Peyer's patch (tissue), 4 donors: ENCODE data around the gene SOBP. TPM values are rescaled to one million over a fixed set of nuclear protein-coding genes. Genes with fewer than 3 reads are reported as not detected.

Source experiments
- DNase-seq, 3 donors: peaks; one replicate each; pipeline ENCODE4 v3.0.0-alpha.2; 2017 to 2019
- H3K27ac ChIP-seq, 4 donors: fragments of 200-600 bp; sonication (generic); one replicate each; pipeline ENCODE4 v1.5.1; 2016 to 2019
- H3K27me3 ChIP-seq, 2 donors: fragments of 200-600 bp; sonication (generic); one replicate each; pipeline ENCODE4 v1.5.1; 2019
- H3K36me3 ChIP-seq, 3 donors: fragments of 200-600 bp; sonication (generic); one replicate each; pipeline ENCODE4 v1.5.1; 2016 to 2019
- H3K4me1 ChIP-seq, 4 donors: fragments of 200-600 bp; sonication (generic); one replicate each; pipeline ENCODE4 v1.5.1; 2016 to 2019
- H3K4me3 ChIP-seq, 4 donors: fragments of 200-600 bp; sonication (generic); 1 replicate in 3 of 4; 2 replicates in 1 of 4; pipeline ENCODE4 v1.5.1; 2016 to 2019; ENCODE audit warnings: mild to moderate bottlenecking in 1 of 4
- H3K9me3 ChIP-seq, 4 donors: fragments of 200-600 bp; sonication (generic); one replicate each; pipeline ENCODE4 v1.5.1; 2016 to 2019; ENCODE audit warnings: mild to moderate bottlenecking in 1 of 4
- POLR2A ChIP-seq, 2 donors: fragments of 450-650 bp; IDR thresholded peaks; one replicate each; pipeline ENCODE4 v1.5.1; 2017; ENCODE audit warnings: antibody characterized with exemption in 2 of 2, mild to moderate bottlenecking in 2 of 2, moderate library complexity in 2 of 2
- total RNA-seq, 4 donors: library from RNA; depleted of rRNA; stranded (reverse); fragments of >200 nt; gene quantifications; one replicate each; pipeline ENCODE4 v1.1.0, GENCODE V29; 2016
- TF ChIP-seq, protein P1 (sequence below), 6 experiments: fragments of 450-650 bp in 4 of 6; fragments of 200-600 bp in 2 of 6; sonication (generic) in 1 of 6; IDR thresholded peaks; one replicate each; pipeline ENCODE4 v1.5.1; 2017 to 2019; ENCODE audit warnings: antibody characterized with exemption in 6 of 6, mild to moderate bottlenecking in 3 of 6, moderate library complexity in 1 of 6

The SOBP gene
- total RNA-seq, 4 donors from 2014 or later, result 0.35 to 13.2 (median 1.8) TPM

DNA sequence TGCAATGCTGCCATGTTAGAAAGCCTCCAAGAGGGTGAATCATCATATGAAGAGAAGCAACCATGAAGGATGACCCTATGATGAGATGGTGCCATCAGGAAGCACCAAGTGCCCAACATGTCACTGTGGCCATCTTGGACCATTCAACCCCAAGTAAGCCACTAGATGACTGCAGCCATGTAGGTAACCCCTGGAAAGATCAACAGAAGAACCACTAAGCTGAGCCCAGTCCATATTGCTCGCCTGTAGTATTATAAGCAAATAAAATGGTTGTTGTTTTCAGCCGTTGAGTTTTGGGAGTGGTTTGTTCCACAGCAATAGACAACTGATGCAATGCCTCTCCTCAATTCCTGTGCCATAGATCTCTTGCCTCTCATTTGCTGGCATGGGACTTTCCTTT lies 193.3 kb downstream of the SOBP start:
- TF ChIP-seq POLR2A (IDR thresholded peaks at IDR 0.05), result no peak
- TF ChIP-seq, protein P1, sequence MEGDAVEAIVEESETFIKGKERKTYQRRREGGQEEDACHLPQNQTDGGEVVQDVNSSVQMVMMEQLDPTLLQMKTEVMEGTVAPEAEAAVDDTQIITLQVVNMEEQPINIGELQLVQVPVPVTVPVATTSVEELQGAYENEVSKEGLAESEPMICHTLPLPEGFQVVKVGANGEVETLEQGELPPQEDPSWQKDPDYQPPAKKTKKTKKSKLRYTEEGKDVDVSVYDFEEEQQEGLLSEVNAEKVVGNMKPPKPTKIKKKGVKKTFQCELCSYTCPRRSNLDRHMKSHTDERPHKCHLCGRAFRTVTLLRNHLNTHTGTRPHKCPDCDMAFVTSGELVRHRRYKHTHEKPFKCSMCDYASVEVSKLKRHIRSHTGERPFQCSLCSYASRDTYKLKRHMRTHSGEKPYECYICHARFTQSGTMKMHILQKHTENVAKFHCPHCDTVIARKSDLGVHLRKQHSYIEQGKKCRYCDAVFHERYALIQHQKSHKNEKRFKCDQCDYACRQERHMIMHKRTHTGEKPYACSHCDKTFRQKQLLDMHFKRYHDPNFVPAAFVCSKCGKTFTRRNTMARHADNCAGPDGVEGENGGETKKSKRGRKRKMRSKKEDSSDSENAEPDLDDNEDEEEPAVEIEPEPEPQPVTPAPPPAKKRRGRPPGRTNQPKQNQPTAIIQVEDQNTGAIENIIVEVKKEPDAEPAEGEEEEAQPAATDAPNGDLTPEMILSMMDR (IDR thresholded peaks at IDR 0.05), result no peak
- no peak overlapping the region for H3K27ac ChIP-seq
- H3K9me3 ChIP-seq, result no peaks in the 10 kb centered on the region
- DNase-seq, result no peak
- H3K27me3 ChIP-seq, result no peaks in the 10 kb centered on the region
- no peak overlapping the region for H3K4me3 ChIP-seq
- no peaks in the 10 kb centered on the region for H3K4me1 ChIP-seq
- H3K36me3 ChIP-seq, result no peaks in the 10 kb centered on the region

DNA sequence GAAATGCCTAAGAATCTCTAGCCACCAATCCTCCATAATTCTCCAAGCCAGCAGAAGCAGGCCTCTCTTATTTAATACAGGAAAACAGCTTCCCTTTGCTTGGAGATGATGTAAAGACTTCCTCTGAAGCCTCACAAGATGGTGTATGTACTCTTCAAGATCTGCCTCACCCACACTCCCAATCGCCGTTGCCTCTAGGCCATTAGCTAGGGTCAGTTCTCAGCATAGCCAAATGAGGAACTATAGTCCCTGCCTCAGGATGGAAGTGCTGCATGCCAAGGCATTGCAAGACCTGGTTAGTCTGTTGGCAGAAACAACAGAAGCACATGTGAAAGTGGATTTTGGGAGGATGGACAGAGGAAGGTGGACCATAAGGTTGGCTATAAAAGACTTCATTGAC lies 195.1 kb downstream of the SOBP start:
- Histone ChIP-seq H3K4me1 (no peaks in the 10 kb centered on the region), H3K9me3 (no peaks in the 10 kb centered on the region), H3K4me3 (no peak overlapping the region), H3K27me3 (no peaks in the 10 kb centered on the region), H3K27ac (no peak overlapping the region), H3K36me3 (no peaks in the 10 kb centered on the region)
- no peak for TF ChIP-seq POLR2A (IDR thresholded peaks at IDR 0.05)
- TF ChIP-seq, protein P1 (IDR thresholded peaks at IDR 0.05), result no peak
- DNase-seq, result no peak

DNA sequence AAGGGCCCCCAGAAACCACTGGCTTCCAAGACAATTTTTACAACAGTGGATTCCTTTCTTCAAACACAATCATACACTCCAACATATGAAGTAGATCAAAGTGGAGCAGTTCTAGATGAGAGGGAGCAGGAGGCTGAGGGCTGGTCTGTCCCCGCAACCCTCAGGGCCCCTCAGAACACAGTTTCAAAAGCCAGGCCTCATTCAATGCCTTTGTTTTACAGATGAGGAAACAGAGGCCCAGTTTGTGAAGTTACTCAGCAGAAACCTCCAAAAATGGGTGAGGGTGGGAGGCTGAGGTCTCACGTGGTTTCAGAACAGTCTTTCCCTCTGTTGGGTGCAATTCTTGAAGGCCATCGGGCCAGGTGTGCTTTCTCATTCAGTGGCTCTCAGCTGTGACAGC lies 199.3 kb downstream of the SOBP start:
- Histone ChIP-seq H3K27me3 (no peaks in the 10 kb centered on the region), H3K27ac (no peak overlapping the region), H3K4me3 (no peak overlapping the region), H3K4me1 (no peaks in the 10 kb centered on the region), H3K9me3 (no peaks in the 10 kb centered on the region), H3K36me3 (no peaks in the 10 kb centered on the region)
- TF ChIP-seq, protein P1 (IDR thresholded peaks at IDR 0.05), result no peak
- no peak for TF ChIP-seq POLR2A (IDR thresholded peaks at IDR 0.05)
- no peak for DNase-seq

DNA sequence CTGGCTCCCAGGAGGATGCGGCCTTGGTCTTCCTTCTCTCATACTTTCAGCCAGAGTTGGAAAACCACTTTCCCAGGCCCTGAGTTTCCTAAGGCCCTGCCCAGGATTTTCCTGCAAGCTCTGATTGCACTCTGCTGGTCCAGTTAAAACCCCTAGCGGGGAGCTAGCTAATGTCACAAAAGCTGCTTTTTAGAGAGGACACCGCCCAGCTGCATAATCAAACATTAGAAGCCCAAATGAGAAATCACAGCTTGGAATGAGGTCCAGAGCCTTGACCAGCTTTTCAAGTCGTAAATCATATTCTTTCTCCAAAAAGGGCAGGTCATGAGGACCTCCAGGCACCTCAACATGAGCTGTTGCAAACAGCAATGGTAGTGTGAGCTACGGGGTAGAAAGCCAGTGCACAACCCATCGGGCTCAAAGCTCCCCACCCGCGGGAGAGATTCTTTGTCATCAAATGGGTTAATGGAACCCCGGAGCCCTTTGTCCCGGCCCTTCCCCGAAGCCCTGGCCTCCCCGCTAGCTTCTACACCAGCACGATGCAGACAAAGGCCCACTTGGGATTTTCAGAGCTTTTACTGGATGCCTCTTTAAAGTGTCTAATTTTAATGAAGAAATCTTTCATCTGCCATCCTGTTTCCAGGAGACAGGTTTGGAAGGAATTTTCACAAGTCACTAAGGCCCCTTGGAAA lies 200.2 kb downstream of the SOBP start:
- no peak overlapping the region for H3K27ac ChIP-seq
- no peak for DNase-seq
- no peak overlapping the region for H3K4me3 ChIP-seq
- H3K36me3 ChIP-seq, result no peaks in the 10 kb centered on the region
- no peak for TF ChIP-seq POLR2A (IDR thresholded peaks at IDR 0.05)
- TF ChIP-seq, protein P1 (IDR thresholded peaks at IDR 0.05), result no peak
- H3K4me1 ChIP-seq, result no peaks in the 10 kb centered on the region
- H3K27me3 ChIP-seq, result no peaks in the 10 kb centered on the region
- H3K9me3 ChIP-seq, result no peaks in the 10 kb centered on the region

DNA sequence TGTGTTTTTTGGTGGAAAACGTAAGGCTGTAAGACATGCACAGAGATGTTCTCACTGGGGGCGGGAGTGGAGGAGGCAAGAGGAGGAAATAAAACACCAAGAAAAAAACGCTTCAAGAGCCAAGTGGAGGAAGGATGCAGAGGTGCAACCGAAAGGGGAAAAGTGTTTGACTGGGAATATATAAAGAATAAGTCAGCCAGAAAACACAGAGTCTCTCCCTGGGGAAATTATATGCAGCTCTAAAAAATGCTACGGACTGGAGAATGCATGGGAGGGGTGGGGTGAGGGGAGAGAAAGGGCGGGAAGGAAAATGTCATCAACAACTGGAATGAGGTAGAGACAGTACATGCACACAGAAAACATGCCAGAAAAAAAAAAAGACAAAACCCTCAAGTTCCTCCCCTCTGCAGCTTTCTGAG lies 200.7 kb downstream of the SOBP start:
- Histone ChIP-seq H3K4me3 (no peak overlapping the region), H3K27me3 (no peaks in the 10 kb centered on the region), H3K27ac (no peak overlapping the region), H3K36me3 (no peaks in the 10 kb centered on the region), H3K4me1 (no peaks in the 10 kb centered on the region), H3K9me3 (no peaks in the 10 kb centered on the region)
- no peak for TF ChIP-seq POLR2A (IDR thresholded peaks at IDR 0.05)
- TF ChIP-seq, protein P1 (IDR thresholded peaks at IDR 0.05), result no peak
- no peak for DNase-seq
